ENCODE data around the gene ATP6V1B1.
A peak's percentile ranks its signal among the peaks of the same experiment; 100 is the strongest.

Gene ATP6V1B1

DNA sequence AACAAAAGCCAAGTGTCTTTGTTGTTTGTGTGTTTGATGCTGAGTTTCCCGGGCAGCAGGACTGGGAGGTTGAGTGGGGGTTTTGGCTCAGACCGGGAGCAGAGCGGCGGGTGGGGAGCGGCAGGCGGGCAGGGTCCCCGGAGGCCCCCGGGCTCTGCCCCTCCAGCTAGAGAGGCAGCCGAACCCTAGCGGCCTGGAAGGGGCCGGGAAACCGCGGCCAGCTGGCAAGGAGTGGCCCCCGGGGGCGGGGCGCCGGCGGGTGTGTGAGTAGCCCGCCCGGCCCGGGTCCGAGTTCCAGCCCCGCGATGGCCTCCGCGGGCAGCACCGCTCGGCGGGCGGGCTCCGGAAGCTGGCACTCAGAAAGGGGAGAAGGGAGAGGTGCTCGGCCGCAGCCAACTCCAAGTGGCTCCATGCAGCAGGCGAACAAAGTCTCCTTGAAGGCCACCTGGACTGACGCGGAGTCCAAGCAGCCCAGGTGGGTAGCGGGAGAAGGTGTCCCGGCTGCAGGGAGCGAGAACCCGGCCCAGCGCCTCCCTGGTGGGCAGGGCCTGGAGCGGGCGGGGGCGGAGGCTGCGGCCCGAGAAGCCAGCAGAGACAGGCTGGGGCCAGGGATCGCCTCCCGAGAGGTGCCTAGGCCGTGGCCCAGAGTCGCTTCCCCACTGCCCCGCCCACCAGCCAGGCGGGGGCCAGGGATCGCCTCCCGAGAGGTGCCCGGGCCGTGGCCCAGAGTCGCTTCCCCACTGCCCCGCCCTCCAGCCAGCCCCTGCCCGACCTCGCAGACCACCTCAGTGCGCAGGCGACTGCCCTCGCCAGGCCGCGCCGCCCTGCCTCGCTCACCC, 42.9 kb downstream of the ATP6V1B1 start, which contains the start of gene ANKRD53:
Gene ANKRD53 (plus strand): TSS at position 290 of the 839 bp plus-strand sequence. CDS start 16 bp downstream, at position 306.
- peak; percentile 63 for DNase-seq

DNA sequence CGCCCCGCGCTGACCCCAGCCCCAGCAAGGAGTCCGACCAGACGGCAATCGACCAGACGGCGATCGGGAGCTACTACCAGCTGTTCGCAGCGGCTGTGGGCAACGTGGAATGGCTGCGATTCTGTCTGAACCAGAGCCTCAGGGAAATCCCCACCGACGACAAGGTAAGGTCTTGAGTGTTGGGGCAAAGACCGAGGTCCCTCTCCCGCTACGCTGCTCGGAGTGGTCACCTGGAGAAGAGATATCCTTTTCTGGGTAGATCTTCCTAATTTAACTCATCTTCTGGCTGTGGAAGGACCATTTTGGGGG, 43.4 kb downstream of the ATP6V1B1 start:
- no peak for DNase-seq

DNA sequence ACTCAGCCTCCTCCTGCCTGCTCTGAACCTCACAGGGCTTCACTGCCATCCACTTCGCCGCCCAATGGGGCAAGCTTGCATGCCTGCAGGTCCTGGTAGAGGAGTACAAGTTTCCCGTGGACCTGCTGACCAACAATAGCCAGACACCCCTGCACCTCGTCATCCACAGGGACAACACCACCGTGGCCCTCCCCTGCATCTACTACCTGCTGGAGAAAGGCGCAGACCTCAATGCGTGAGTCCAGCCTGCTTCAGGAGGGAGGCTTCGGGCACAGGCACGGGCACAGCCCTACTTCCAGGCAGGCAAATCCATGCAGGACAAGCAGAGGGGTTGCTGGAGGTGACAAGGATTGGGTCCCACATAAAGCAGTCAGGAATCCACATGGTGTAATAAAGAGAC, 43.9 kb downstream of the ATP6V1B1 start:
- DNase-seq: no peak

DNA sequence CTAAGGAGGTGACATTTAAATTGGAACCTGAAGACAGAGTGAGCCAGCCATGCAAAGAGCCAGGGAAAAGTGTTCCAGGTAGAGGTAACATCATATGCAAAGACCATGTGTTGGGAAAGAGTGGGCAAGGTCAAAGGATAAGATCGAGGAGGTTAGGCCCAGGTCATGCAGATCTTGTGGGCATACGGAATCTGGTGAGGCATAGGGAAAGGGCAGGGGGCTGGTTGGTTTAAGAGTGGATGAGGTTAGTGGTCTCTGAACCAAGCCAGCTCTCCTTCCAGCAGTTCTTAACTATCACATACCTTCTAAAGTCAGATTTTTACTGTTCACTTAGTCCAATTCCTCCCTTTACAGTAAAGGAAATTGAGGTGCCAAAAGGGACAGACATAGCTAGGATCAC, 45.7 kb downstream of the ATP6V1B1 start:
- DNase-seq: no peak

DNA sequence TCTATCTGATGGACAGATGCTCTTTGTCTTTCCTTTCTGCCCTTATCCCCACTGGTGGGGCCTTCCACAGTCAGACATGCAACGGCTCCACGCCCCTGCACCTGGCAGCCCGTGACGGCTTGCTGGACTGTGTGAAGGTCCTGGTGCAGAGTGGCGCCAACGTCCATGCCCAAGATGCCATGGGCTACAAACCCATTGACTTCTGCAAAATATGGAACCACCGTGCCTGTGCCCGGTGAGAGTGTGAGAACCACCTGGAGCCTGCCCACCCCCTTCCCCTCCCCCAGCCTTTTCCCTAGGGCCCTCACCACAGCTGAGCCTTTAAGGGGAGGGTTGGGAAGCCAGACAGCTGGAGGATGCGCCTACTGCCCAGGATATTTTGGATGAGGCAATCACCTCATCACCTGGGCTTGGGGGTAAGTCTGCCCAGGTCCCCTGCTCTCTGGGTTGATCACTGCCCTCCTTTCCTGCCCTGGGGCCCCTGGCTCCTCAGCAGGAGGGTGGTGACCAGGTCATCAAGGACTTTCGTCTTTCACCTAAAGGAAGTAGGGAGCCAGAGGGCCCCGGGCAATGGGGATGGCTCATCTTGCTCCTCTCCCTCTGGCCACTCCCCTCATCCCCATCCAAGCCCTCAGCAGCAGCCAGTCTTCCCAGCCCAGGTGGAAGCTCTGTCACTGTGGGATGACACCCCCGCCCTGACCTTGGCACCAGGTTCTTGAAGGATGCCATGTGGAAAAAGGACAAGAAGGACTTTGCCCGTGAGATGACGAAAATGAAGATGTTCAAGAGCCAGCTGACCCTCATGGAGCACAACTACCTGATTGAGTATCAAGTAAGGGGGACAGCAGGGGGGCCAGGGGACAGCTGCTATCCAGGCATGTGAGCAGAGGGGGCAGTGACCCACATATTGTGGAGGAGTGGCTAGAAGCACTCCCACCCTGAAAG, 46.4 kb downstream of the ATP6V1B1 start:
- no peak for DNase-seq

DNA sequence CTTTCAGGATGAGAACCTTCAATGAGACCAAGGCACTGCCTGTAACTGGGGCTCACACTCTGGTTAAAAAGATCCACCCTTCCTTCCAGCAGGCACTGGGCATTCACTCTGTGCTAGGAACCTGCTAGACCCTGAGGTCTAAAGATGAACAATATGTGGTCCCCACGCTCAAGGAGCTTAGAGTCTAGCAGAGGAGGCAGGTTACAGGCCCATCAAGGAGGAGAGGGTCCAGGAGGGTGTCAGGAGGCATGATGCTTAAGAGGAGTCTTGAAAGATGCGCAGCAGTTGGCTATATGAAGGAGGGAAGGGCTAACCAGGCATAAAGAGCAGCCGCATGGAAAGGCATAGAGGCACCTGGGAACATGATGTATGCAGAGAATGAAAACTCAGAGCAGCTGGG, 47.3 kb downstream of the ATP6V1B1 start:
- no peak for DNase-seq

DNA sequence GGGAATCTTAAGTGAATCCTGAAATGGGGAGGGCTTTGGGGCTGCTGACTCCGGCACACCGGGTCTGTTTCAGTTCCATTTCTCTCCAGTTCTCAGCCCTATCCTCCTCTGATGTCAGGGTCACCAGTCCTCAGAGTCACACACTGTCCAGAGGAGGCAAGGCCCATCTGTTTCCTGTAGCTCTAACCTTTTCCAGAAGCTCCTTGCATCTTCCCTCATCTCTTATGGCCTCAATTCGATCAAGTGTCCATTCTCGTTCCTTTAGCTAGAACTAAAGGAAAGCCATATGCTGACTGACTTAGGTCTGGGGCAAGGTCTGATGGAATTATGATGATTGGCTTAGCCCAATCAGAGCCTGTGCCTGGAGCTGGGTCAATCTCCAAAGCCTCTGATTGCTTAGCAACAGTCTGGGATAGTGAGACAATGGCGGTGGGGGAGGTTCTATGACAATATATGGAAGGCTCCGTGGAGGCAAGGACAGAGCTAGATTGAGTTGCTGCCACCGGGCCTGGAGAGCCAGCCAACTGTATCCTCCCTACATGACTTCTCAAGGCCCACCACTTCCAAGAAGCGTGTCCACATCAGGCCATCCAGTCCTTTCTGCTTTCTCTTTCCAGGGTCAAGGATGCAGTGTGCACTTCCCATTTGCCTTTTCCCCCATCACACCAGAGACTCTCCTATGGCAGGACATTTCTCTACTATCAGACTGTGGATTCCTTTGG, 48.0 kb downstream of the ATP6V1B1 start:
- DNase-seq: no peak

DNA sequence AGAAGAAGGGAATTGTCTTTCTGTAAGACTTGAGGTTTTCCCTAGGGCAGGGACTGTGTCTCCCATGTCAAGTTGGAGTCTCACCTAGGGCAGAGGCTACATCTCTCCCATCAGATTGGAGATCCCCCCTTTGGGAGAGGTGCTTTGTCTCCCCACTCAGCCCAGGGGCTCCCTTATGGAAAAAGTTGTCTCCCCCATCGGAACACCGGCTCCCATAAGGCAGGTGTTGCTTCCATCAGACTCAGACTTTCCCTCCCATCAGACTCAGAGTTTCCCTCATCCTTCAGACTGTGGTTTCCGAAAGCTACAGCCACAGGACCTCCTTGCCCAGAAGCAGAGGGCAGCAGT, 48.5 kb downstream of the ATP6V1B1 start:
- DNase-seq: no peak

DNA sequence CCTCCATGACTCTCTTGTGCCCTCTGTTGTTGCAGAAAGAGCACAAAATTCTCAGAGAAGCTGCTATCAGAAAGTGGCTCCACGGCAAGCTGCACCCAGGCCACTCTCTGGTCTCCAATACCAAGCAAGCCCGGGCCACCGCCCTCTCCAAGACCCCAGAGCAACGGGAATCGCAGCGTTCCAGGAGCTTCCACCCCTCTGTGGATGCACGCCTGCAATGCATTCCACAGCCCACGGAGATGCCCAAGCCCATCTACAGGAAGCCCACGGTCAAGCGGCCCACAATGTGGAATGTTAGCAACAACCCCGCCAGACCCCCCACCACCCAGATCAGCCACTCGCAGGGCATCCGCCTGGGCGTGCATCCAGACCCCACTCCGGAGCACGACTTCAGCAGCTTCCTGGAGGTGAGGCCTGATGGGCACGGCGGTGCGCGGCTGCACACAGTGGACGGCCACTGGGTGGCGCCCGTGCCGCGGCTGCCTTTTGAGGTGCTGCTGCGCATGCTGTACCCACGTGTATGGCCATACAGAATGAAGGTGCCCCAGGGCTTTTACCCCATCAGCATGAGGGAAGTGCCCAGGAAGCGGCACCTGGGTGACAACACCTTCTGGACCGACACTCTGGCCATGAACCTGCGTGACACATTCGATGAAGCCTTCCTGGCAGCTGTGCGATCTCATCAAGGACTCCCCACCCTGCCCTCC, 49.0 kb downstream of the ATP6V1B1 start:
- peak; percentile 89 for DNase-seq

DNA sequence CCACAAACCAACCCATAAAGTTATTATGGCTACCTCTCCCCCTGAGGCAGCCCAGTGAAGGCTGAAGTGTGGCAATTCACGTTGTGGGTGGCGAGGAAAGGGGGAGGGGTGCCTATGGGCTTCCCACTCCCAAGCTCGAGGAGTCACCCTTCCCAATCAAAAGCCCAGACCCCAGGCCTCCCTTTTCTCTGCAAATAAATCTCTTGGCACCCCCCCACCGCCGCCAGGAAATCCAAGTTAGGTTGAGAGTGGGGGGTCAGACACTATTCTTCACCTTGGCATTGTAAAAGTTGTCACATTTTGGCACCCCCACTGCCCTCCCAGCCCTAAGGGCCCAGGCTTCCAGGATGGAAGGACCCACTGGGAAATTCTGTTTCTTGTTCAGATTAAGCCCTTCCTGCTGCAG, 49.6 kb downstream of the ATP6V1B1 start:
- DNase-seq: no peak

DNA sequence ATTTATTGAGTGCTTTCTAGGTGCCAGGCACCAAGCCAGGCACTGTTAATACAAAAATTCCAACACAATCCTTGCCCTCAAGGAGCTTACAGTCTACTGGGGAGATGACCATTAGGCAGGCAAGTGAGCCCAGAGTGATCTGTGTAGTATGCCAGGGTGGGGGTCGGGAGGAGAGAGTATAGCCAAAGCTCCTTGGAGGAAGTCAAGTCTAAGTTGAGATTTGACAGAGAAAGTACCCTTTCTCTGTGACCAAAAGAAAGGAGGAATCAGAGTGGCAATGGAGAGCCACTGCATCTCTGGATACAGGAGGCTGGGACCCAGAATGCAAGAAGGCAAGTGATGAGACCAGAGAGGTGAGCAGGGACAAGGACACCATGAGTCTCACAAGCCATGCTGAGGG, 50.3 kb downstream of the ATP6V1B1 start:
- DNase-seq: no peak

DNA sequence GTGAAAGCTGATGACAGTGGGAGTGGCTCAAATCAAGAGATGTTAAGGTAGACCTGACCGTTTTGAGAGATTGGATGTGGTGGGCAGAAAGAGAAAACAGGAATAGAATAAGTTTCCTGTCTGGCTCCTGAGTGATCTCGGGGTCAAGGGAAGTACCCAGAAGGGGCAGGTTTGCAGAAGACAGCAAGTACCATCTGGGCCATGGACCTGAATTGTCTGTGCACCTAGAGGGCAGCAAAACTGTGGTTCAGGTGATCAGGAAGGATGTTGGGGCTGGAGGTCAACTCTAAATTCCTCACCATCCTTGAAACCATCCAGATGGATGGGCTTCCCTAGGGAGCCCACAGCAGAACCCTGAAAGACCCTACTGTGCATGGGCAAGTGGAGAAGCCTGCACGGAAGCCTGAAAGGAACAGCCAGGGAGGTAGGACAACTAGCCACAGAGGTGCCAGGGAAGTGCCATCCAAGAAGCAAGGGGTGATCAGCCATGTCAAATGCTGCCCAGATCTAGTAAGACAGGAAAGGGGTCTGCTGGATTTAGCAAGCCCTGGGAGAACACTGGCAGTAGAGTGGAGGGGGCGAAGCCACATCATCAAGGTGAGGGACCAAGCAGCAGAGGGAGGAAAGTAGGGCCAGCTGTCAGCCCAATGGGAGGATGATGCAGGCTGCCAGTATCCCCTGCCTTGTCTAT, 50.9 kb downstream of the ATP6V1B1 start:
- no peak for DNase-seq

DNA sequence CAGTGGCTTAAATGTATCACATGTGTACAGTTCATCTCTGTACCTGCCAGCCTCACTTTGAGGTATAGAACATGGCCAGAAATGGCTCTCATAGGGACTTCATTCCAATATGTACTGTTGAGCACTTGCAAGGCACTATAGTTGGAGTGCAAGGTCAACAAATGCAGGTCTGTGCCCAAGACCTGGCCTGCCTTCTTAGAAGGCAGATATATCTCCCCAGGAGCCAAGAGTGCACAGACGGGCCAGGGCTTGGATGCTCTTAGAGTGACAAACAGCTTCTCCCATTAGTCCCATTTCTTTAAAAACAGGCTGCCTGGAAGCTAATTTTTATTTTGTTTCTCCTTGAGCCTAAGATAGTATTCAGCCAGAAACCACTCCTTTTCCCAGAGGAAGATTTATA, 51.7 kb downstream of the ATP6V1B1 start:
- no peak for DNase-seq

DNA sequence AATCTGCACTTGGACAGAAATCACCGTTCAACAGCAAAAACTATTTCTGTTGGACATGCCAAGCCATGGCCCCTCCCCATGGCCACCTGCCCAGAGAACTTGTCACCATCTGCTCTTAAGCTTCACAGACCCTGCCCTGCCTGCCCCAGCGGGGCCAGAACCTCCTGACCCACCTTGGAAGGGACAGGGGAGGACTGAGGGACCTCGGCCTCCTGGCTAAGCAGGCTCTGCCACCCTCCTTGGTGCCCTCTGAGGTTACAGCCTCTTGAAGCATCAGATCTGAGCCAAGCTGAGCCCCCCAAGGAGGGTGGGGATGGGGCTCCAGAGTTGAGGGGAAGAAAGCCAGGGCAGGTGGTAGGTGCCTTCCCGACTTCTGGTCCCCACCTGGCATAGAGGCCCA, 52.5 kb downstream of the ATP6V1B1 start:
- DNase-seq: no peak

DNA sequence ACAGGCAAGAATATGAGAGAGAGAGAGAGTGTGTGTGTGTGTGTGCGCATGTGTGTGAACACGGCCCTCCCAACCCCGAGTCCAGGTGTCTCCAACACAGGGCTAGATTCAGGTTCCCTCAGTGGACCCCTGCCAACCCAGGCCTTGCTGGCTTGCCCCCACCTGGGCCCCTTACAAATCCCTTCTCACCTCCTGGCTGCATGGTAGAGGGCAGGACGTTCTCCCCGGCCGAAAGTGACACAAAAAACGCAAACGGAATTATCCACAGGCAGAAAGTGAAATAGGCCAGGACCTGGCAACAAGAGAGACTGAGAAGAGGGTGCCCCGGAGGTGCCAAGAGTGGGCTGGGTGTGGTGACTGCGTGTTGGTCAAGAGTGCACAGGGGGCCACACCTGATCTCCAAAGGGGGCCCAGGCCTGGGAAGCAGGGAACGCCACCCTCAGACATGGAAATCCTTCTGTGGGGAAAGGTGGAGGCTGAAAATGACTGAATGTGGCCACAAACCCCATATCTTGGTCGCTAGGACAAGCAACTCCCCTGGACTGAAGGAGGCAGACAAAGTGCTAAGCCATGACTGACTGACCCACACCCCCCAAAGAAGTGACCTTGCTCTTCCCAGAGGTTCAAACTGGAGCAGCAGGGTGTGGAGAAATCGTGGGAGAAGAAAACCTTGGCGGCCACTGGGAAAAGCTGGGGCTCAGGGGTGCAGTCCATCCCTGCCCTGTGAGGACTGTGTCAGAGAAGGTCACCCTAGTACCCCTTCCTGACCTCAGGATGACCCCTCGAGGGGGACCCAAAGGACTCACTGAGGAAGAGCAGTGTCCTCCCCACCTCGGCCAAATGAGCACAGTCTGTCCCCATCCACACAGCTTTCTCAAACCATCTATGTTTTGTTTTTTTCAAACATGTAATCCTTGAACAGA, 53.3 kb downstream of the ATP6V1B1 start:
- no peak for DNase-seq

DNA sequence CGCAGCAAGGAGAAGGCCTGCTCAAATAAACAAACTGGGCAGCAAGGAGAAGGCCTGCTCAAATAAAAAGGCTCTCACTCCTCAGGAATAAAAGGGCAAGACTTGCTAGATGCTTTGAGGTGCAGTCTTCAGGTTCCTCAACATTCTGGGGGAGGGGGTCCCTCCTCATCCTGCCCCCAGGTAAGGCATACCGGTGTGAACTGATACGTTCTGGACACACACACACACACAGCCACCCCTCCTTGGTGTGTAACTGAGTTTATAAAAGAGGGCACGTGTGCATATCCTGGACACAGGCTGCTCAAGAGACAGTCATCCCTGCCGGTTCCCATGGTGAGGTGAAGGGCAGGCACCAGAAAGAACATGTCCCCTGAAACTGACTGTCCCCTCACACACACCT, 54.5 kb downstream of the ATP6V1B1 start:
- no peak for DNase-seq

DNA sequence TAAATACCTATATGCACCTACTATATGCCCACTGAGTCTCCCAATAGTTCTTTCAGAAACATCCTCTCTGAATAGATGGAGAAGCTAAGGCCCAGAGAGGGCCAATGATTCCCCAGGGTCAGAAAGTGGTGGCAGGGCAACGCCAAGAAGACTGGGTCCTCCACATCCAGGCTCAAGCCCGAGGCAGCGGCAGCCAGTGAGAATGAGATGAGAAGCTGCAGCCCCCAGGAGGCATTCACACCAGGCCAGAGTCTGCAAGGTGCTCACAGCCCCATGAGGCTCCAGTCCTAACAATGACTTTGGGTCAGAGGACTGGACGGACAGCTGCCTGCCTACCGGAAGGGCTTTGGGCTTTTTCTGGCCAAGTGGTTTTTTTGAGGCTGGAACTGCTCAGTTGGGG, 55.4 kb downstream of the ATP6V1B1 start:
- no peak for DNase-seq

DNA sequence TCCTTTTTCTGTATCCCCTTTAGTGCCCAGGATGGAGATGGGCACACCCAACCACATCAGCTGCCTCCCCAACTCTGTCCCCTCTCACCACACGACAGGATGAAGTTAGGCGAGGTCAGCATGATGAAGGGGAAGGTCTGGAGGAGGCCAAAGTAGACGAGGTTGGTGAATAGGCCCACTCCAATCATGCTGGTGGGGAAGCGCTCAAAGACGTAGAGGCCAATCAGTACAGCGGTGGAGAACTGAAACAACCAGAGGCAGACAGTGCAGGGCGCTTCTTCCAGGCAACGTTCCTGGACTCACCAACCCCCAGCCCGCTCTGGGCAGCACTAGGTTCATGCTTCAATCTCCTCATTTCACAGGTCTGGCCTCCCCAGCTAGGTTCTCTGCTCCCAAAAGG, 56.0 kb downstream of the ATP6V1B1 start:
- no peak for DNase-seq

DNA sequence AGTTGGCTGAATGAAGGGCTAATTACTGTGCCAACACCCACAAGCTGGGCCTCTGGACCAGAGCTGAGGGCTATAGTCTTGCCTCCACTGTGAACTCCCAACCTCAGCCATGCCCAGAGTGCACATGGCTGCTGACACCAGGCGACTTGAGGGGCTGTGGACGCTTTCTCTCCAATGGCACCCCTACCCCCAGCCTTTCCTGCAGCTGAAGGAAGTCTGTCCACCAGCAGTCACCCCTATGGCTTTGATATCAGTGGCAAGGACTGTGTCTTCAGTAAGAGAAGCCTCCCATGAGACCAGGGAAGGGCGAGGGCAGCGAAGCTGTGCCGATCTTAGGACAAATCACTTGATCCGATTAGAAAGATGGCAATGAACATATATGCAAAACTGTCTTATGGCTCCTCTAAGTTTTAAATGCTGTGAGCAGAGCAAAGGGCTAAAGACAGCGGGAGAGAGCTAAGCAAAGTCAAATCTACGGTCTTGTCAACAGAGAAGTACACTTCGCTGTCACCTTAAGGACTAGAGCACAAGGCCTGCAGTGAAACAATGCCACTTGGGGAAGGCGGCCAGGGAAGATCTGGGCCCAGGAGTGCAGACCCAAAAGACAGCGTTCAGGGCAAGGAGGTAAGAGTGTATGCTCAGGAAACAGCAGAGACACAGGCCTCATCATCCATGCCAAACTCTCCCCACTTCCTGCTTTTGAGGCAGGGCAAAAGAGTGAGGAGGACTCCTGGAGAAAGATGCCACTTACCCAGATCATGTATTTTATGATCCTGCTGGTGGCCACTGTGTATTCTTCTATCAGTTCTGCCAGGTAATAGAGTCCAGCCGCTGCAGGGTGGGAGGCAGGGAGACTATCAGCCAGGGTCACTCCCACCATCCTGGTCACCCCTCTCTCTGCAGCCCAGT, 57.5 kb downstream of the ATP6V1B1 start:
- peak; percentile 58 for DNase-seq

Measured in hematopoietic multipotent progenitor cell treated with erythropoietin and hydrocortisone succinate and interleukin-3 and kit ligand, for 6 days (in vitro differentiated cells).